ENCODE measurements around the gene SETBP1.

The SETBP1 gene

DNA sequence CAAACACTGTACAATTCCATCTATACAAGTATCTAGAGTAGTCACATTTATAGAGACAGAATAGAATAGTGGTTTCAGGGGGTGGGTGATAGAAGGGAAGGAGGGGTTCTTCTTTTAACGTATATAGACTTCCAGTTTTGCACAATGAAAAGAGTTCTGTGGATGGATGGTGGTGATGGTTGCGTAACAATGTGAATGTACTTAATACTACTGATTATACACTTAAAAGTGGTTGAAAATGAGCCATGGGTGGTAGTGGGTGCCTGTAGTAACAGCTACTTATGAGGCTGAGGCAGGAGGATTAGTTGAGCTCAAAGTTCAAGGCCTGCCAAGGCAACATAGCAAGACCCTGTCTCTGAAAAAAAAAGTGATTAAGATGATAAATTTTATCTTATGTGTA lies 85.8 kb downstream of the SETBP1 start:
- no peak for DNase-seq

- no peak for DNase-seq
Observed at GRCh38 chr18:44767807-44768206, 87.1 kb downstream of the SETBP1 start.

GRCh38 chr18:44770641-44771040 lies 90.0 kb downstream of the SETBP1 start:
- DNase-seq: no peak

DNA sequence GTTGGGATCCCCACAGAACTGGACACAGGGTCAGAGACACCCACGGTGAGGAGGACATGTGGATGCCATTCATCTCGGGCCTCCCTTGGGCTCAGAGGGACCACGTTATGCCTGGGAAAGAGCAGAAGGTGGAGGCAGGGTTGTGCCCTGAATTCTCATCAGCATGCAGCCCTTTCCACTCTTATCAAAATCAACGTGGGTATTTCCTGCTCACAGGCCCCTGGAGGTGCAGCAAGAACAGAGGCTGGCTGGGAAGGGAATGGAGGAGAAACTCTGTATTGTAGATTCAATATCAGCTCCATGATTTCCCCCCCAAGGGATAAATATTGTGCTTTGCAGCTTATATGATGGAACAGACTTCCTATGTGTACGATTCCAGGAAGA lies 90.9 kb downstream of the SETBP1 start:
- no peak for DNase-seq

DNA sequence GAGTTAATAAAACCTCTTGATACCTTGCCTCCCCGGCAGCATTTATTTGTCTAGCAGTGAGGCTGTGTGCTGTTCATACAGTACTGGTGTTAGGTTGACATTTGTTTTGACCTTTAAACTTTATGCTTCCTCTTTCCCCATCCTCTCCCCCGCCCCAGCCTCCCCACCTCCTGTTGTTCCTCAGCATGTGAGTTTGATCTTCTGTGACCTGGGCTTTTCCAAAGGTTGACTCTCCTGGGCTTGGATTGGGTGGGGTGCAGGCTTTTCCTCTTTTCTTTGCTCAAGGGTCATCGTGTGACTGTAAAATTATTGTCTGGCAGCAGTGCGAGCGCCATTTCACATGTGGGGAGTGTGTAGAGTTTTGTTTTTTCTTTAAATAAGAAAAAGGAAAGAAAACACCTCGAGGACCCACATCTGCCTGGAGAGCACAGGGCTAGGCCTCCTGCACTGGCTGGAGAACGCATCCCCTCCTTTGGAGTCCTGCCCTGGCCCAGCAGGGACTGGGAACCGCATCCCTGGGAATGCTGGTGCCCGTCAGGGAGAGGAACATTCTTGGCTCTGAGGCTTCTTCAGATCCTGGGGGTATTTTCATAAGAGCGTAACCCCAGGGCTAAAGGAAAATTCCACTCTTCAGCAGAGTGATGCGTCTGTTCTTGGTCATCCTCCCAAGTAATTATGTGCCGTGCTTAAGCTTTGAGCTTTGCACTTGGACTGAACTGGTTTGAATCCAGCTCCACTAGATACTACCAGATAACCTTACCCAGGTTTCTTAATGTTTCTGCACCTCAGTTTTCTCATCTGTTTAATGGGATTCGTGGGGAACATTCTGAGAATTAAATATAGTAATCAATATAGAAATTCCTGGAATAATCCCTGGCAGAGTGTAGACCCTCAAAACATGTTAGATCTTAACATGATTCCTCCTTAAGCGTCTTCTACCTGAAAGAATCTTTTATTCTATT lies 91.5 kb downstream of the SETBP1 start:
- DNase-seq: no peak

DNA sequence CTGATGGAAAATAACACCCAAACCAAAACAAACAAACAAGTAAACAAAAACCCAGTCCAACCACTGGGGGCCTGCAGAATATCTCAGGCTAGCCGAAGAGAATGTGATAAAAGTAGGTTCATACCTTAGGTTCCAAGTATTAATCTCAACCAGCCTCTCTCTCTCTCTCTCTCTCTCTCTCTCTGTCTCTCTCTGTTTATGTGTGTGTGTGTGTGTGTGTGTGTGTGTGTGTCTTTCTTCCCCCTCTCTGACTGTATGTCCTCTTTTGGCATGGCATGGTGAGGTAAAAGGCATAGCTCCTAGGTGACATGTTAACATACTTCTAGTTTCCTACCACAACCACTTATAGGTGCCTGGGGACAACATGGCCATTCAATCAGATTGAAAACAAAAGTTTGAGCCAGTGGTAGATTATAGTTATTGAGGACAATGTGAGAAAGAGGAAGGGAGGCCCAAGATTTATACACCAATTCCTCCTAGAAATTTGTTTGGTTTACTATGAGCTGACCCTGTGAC lies 93.0 kb downstream of the SETBP1 start:
- DNase-seq: no peak

DNA sequence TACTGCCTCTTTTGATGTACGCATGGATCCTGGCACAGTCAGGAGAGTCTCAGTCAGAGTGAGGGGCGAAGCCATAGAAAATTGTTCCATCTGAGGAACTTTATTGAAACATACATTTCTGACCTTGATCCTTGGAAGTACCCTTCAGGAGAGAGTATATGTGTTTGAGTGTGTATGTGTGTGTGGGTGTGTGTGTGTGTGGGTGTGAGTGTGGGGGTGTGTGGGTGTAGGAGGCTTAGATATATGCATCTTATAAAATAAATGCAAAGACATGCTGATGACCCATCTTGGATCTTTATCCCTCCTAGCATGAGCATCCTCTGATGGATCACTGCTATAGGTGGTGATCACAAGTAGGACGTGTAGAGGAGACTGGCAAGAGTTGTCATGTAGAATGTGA lies 93.5 kb downstream of the SETBP1 start:
- DNase-seq: no peak

DNA sequence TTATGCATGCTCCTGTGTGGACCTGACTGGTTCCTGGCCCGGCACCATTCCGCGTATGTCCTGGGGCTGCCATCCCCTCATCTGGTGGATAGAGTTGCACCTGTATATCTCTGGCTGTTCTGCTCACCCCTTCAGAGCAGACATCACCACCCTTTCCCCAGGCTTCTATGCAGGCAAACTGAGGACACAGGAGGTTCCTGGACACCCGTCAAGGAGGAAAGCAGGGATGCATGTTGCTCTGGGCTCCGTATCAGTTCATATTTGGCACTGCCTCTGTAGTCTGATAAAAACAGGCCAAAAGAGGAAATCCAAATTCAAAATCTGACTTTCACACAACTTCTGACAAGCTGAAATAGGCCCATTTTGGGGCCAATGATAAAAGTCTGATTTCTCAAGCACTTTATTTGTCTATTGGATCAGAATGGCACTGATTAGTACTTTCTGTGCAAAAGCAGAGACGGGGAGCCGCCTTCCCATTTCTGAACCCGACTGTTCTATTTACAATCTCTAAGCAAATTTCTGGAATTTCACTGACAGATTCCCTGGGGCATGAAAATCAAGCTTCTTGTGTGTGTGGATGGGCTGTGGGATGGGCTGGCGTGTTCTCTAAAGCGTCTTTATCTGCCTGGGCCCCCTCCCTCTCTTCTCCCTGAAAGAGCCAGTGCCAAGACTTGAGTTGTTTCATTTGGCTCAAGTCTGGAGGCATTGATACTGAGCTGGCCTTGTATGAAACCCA lies 96.9 kb downstream of the SETBP1 start:
- DNase-seq: no peak

DNA sequence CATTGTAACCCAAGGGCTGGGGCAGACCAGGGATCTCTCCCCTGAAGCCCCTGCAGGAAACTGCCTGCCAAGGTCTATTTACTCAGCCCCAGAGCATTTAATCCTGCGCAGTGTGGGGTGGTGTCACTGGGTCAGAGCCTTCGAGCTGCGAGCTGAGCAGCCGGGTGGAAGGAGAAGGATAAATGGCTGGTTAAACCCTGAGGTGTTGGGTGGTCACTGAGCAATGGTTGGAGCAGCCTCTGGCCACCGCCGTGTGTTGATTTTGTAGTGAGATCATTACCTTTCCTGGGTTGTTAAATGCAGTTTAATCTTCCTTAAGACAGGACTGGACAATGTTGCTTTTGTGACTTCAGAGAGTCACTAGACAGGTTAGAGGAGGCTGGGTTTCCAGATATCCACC lies 98.1 kb downstream of the SETBP1 start:
- no peak for DNase-seq

DNA sequence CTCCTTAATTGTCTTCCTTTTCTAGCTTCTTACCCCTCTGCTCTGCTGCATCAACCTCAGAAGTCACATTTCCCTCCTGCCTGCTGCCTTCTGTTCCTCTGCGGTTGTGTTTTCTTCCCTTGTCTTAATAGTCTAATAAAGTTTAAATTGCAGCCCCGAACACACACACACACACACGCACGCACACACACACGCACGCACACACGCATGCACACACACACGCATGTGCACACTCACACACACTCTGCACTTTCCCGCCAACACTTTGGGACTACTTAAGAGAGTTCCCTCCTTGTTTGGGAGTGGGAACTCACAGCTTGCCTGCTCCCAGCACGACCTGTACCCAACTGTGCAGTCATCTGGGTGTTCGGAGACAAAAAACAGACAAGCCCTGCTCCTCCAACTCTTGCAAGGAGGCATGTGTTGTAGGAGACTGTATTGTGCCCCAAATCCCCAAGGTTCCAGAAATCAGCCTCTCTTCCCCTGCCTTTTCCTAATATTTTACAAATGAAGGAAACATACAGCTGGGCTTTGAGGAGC lies 99.1 kb downstream of the SETBP1 start:
- DNase-seq: no peak

DNA sequence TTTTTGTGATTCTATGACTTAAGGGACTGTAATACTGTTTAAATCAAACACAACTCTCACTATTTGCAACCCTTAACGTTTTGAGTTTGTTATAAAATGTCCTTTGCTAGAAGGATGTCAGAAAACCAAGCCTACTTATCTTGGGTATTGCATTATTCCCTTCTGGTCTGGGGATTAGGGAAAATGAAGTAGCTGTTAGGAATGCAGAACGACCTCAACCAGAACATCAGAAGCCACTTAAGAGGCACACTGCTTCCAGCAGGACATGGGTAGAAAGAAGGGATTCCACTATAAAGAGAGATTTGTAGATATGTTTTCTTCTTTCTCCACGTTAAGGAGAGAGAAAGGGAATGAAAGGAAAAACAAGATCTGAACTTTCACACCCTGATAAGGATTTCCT lies 101.2 kb downstream of the SETBP1 start:
- DNase-seq: no peak

- DNase-seq: no peak
Observed at GRCh38 chr18:44782617-44783016, 101.9 kb downstream of the SETBP1 start.

- no peak for DNase-seq
Observed at GRCh38 chr18:44783371-44783770, 102.7 kb downstream of the SETBP1 start.

DNA sequence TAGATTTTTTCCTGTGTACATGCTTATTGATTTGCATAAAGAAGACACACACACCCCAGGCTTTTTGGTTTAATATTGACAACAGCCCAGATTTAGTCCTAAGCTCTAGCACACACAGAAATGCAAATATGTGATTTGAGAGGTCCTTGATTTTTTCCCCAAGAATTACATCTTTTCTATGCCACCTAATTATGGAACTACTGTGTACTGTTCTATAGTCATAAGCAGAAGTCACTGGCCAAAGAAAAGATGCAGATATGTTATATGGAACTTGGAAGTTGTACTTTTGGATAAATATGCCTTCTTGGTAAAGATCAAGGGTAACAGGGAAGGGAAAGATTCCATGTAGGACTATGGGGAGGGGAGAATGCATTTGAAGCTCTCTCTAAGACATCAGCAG lies 105.6 kb downstream of the SETBP1 start:
- no peak for DNase-seq

GRCh38 chr18:44786688-44787087 lies 106.0 kb downstream of the SETBP1 start:
- DNase-seq: no peak

- DNase-seq: no peak
Observed at GRCh38 chr18:44788334-44788733, 107.6 kb downstream of the SETBP1 start.

DNA sequence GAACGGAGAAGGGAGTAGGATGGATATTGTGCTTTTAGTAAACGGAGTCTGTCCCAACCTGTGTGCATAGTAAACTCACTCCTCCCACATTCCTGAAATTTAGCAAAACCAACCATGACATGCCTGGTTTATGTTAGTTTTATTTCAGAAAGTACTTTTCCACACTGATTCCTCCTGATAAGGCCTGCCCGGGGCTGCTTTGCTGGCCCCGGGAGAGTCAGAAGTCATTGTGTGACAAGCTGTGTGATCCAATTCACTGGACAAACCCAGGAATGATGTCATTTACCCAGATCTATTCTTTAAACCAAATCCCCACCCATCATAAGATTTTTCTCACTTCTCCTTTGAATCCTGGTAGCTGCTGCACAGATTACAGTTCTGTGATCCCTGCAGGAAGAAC lies 109.0 kb downstream of the SETBP1 start:
- DNase-seq: no peak

- no peak for DNase-seq
Observed at GRCh38 chr18:44790860-44791259, 110.2 kb downstream of the SETBP1 start.

- DNase-seq: no peak
Observed at GRCh38 chr18:44791520-44791919, 110.8 kb downstream of the SETBP1 start.

DNA sequence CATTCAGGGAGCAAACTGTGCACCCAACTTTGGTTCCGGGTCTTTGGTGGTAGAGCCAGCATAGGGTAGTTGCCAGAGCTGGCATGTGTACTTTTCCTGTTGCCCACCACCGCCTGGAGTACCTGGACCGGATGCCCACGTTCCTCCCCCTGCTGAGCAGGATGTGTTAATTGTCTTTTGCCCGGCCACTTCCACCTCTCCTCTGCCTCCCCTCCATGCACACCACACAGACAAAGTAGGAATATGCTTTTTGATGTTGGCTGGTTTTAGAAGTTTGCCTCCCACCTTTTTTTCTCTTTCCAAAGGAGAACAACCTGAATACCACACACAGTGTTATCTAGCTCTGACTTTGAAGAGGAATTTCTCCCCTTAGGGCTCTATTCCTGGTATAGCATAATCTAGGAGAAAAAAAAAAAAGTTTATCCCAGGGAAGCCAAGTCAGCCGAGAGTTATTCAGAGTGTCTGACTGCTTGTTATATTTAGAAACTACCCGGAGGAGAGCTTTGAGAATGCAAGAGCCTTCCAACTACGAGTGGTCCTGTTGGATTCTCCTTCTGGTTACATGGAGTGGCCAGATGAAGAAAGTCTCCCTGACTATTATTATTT lies 111.9 kb downstream of the SETBP1 start:
- DNase-seq: no peak

DNA sequence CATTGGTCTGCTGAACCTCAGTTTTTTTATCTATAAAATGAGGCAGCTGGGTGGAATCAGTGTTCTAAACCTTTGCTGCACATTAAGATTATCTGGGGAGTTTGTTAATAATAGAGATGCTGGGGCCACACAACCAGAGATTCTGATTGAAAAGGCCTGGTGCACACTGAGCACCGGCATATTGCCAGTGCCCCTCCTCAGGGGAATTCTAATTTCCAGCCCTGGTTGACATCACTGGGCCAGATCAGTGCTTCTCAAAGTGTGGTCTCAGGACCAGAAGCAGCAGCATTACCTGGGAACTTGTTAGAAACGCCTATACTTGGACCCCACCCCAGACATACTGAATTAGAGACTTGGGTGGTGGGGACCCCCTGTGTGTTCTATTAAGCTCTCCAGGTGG lies 112.5 kb downstream of the SETBP1 start:
- no peak for DNase-seq

GRCh38 chr18:44793685-44794084 lies 113.0 kb downstream of the SETBP1 start:
- no peak for DNase-seq

- DNase-seq: no peak
Observed at GRCh38 chr18:44795241-44795640, 114.6 kb downstream of the SETBP1 start.
